Esophagus squamous epithelium (tissue), 5 donors: ENCODE results near the gene MCEE. TPM values are rescaled to one million over a fixed set of nuclear protein-coding genes. Genes with fewer than 3 reads are reported as not detected.

ENCODE experiments used
- DNase-seq: peaks from one replicate; lab custom pipeline; 2025; lab: John Stamatoyannopoulos, UW
- H3K27ac ChIP-seq, 4 donors: fragments of 200-600 bp; sonication (generic); one replicate each; pipeline ENCODE4 v1.5.1; 2016 to 2019; ENCODE audit warnings: mild to moderate bottlenecking in 1 of 4
- H3K27me3 ChIP-seq, 4 donors: fragments of 200-600 bp; sonication (generic); 1 replicate in 3 of 4; 2 replicates in 1 of 4; pipeline versions ENCODE4 v1.5.1 to v1.6.0; 2017 to 2021; ENCODE audit warnings: antibody characterized with exemption in 1 of 4
- H3K36me3 ChIP-seq, 3 donors: fragments of 200-600 bp; sonication (generic); one replicate each; pipeline ENCODE4 v1.5.1; 2016 to 2019
- H3K4me1 ChIP-seq, 3 donors: fragments of 200-600 bp; sonication (generic); one replicate each; pipeline ENCODE4 v1.5.1; 2017 to 2019
- H3K4me3 ChIP-seq, 4 donors: fragments of 200-600 bp; sonication (generic); 1 replicate in 3 of 4; 2 replicates in 1 of 4; pipeline ENCODE4 v1.5.1; 2016 to 2019; ENCODE audit warnings: mild to moderate bottlenecking in 2 of 4, moderate library complexity in 1 of 4
- H3K9me3 ChIP-seq, 3 donors: fragments of 200-600 bp; sonication (generic); one replicate each; pipeline ENCODE4 v1.5.1; 2016 to 2019
- CTCF ChIP-seq, 6 experiments: fragments of 450-650 bp in 4 of 6; fragments of 200-600 bp in 2 of 6; sonication (generic) in 2 of 6; IDR thresholded peaks; one replicate each; pipeline ENCODE4 v1.5.1; 2016 to 2019; ENCODE audit warnings: antibody characterized with exemption in 6 of 6, mild to moderate bottlenecking in 4 of 6, moderate library complexity in 4 of 6
- POLR2A ChIP-seq, 4 donors: fragments of 450-650 bp; IDR thresholded peaks; one replicate each; pipeline ENCODE4 v1.6.1; 2017; ENCODE audit warnings: antibody characterized with exemption in 4 of 4, mild to moderate bottlenecking in 4 of 4, moderate library complexity in 3 of 4
- WGBS, 2 donors: methylation state at CpG; one replicate each; pipeline ENCODE4 v1.1.5; 2018; 5-methylcytosine and 5-hydroxymethylcytosine counted together
- intact Hi-C: fragments of 100-400 bp; cut with DNase I; formaldehyde crosslinking; loops from one replicate; pipeline ENCODE4 v1.15.0; 2022
- total RNA-seq, 4 donors: library from RNA; depleted of rRNA; stranded (reverse); fragments of >200 nt; gene quantifications; one replicate each; pipeline ENCODE4 v1.1.0, GENCODE V29; 2016
- donor health status: DM: yes; HTN: yes; CAD: no.

The MCEE gene
- total RNA-seq, 4 donors from 2014 or later: 18.9 to 26.5 (median 21.6) TPM

- H3K4me1 ChIP-seq: peaks cover 8 to 15% (median 10%) of the 10 kb centered on the region in 3 donors
- no peaks in the 10 kb centered on the region for H3K36me3 ChIP-seq
- no peak overlapping the region for H3K27ac ChIP-seq
- DNase-seq: peak; percentile 5
- H3K4me3 ChIP-seq: peak overlapping the region in 2 of 4 donors; percentile 19 to 50
- H3K27me3 ChIP-seq: no peaks in the 10 kb centered on the region
- peak; percentile 21 to 72 (median 58) for TF ChIP-seq CTCF (IDR thresholded peaks at IDR 0.05)
- no peak for TF ChIP-seq POLR2A (IDR thresholded peaks at IDR 0.05)
- intact Hi-C loops: no loop called here
- WGBS, 2 donors: 5 to 7% methylated on average over 2 to 4 of the region's 16 CpGs
- H3K9me3 ChIP-seq: no peaks in the 10 kb centered on the region
These were observed 27.2 kb upstream of the MCEE start for GRCh38 chr2:71157124-71157793.

GRCh38 chr2:71156573-71156972, 26.5 kb upstream of the MCEE start:
- Histone ChIP-seq H3K27ac (no peak overlapping the region), H3K9me3 (no peaks in the 10 kb centered on the region), H3K4me3 (peak overlapping the region in 2 of 4 donors; percentile 19 to 50), H3K36me3 (no peaks in the 10 kb centered on the region), H3K4me1 (peaks cover 8 to 15% (median 10%) of the 10 kb centered on the region in 3 donors), H3K27me3 (no peaks in the 10 kb centered on the region)
- no peak for TF ChIP-seq POLR2A (IDR thresholded peaks at IDR 0.05)
- TF ChIP-seq CTCF (IDR thresholded peaks at IDR 0.05): no peak
- no peak for DNase-seq
- intact Hi-C loops: no loop called here
- 30 to 57% methylated on average over 2 to 6 of the region's 6 CpGs for WGBS, 2 donors

GRCh38 chr2:71155846-71156245, 25.8 kb upstream of the MCEE start:
- H3K36me3 ChIP-seq: peaks cover 0 to under 1% (median 0%) of the 10 kb centered on the region in 3 donors
- no peak for DNase-seq
- TF ChIP-seq CTCF (IDR thresholded peaks at IDR 0.05): no peak
- H3K27ac ChIP-seq: no peak overlapping the region
- WGBS, 2 donors: 92 to 100% methylated on average over 2 of the region's 4 CpGs
- peaks cover 8 to 15% (median 10%) of the 10 kb centered on the region in 3 donors for H3K4me1 ChIP-seq
- H3K27me3 ChIP-seq: no peaks in the 10 kb centered on the region
- no peak overlapping the region for H3K4me3 ChIP-seq
- intact Hi-C loops: no loop called here
- no peaks in the 10 kb centered on the region for H3K9me3 ChIP-seq

- 44% methylated on average over 2 of the region's 6 CpGs; no CpG with 5 or more reads in 1 of the 2 donors for WGBS, 2 donors
- intact Hi-C loops: no loop called here
- H3K36me3 ChIP-seq: peaks cover 3 to 11% (median 4%) of the 10 kb centered on the region in 3 donors
- no peaks in the 10 kb centered on the region for H3K27me3 ChIP-seq
- peaks cover 8 to 24% (median 10%) of the 10 kb centered on the region in 3 donors for H3K4me1 ChIP-seq
- DNase-seq: no peak
- H3K9me3 ChIP-seq: no peaks in the 10 kb centered on the region
- H3K4me3 ChIP-seq: no peak overlapping the region
- H3K27ac ChIP-seq: no peak overlapping the region
- TF ChIP-seq POLR2A (IDR thresholded peaks at IDR 0.05): no peak
- peak in 3 of 6 experiments; percentile 34 to 70 (median 37) for TF ChIP-seq CTCF (IDR thresholded peaks at IDR 0.05)
These were observed 24.8 kb upstream of the MCEE start for GRCh38 chr2:71154798-71155197.

- no peak for DNase-seq
- Histone ChIP-seq H3K9me3 (no peaks in the 10 kb centered on the region), H3K4me1 (peaks cover 8 to 24% (median 10%) of the 10 kb centered on the region in 3 donors), H3K4me3 (no peak overlapping the region), H3K27ac (no peak overlapping the region), H3K27me3 (no peaks in the 10 kb centered on the region), H3K36me3 (peaks cover 4 to 16% (median 8%) of the 10 kb centered on the region in 3 donors)
- TF ChIP-seq CTCF (IDR thresholded peaks at IDR 0.05): no peak
- no peak for TF ChIP-seq POLR2A (IDR thresholded peaks at IDR 0.05)
- WGBS, 2 donors: 92 to 94% methylated on average over 8 of the region's 8 CpGs
- intact Hi-C loops: no loop called here
These were observed 24.2 kb upstream of the MCEE start for GRCh38 chr2:71154279-71154678.
